Measurements from ENCODE around the gene GALNT18. TPM values are rescaled to one million over a fixed set of nuclear protein-coding genes. Genes with fewer than 3 reads are reported as not detected.

GALNT18 gene
- total and polyA plus RNA-seq, 2 of the 4 experiments (the other 2 are of a cell fraction), result 9.5 to 11.3 TPM

DNA sequence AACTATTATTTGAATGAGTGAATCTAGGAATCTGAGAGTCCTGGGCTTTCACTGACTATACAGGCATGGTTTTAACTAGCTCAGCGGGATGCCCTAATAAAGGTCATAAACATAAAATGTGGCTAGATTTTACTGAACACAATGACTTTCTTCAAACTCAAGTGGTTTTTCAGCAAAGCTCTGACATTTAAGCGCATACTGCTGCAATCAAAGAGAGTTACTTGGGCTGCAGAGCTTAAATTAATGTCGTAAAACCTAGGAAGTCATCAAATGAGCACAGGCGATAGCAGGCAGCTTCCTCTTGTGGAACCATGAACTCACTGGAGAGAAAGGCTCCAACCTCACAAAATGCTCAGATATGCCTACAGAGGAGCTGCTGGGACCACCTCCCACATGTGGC is 275.5 kb downstream of the GALNT18 start:
- Histone ChIP-seq H2AK5ac (ENCODE audit: low read depth, low read length) (no peak overlapping the region), H3K56ac (ENCODE audit: extremely low read depth, insufficient read depth, low read length) (no peak overlapping the region), H3K4ac (ENCODE audit: low read depth, low read length) (no peak overlapping the region), H2BK20ac (ENCODE audit: low read depth, low read length) (no peak overlapping the region), H3K4me1 (ENCODE audit: control insufficient read depth, insufficient read depth, low read length) (peaks cover 14% of the 10 kb centered on the region), H2AK9ac (replicated peaks; ENCODE audit: low read depth, low read length, poor library complexity) (no peak overlapping the region), H3K36me3 (ENCODE audit: control insufficient read depth, insufficient read depth, low read length) (no peaks in the 10 kb centered on the region), H3K27ac (ENCODE audit: insufficient read depth, low read length) (no peak overlapping the region), H4K20me1 (ENCODE audit: insufficient read depth, low read length) (0 out of 2 replicates have a peak, but pooled peaks cover 4% of the 10 kb centered on the region), H2BK5ac (ENCODE audit: low read depth, low read length, poor library complexity, severe bottlenecking) (no peak overlapping the region), H4K5ac (ENCODE audit: low read depth, low read length) (no peak overlapping the region), H3K9me3 (ENCODE audit: control insufficient read depth, insufficient read depth, low read length) (no peaks in the 10 kb centered on the region; the same call in 1 of the 2 replicates), H4K8ac (ENCODE audit: low read depth in 2 of 2, low read length in 2 of 2) (no peak overlapping the region), H3K9ac (ENCODE audit: low read depth, low read length) (no peak overlapping the region), H3K4me2 (ENCODE audit: low read depth, low read length) (no peak overlapping the region), H3K9me1 (ENCODE audit: insufficient read depth, low read length) (peaks cover 7% of the 10 kb centered on the region; the same call in 1 of the 2 replicates), H3K4me3 (ENCODE audit: insufficient read depth, low read depth, low read length) (no peak overlapping the region), H2AFZ (replicated peaks; ENCODE audit: low read length, poor library complexity) (no peak overlapping the region), H2BK120ac (ENCODE audit: low read depth, low read length) (no peak overlapping the region), H3K79me1 (ENCODE audit: low read depth in 1 of 2, low read length in 2 of 2) (no peaks in the 10 kb centered on the region), H4K91ac (ENCODE audit: insufficient read depth, low read depth, low read length) (no peak overlapping the region), H3K23ac (ENCODE audit: low read depth, low read length) (no peak overlapping the region), H3K18ac (ENCODE audit: low read depth, low read length) (no peak overlapping the region), H2BK15ac (ENCODE audit: low read depth, low read length) (no peak overlapping the region), H3K14ac (replicated peaks; ENCODE audit: low read depth, low read length) (no peak overlapping the region), H3K27me3 (ENCODE audit: control insufficient read depth, insufficient read depth, low read length) (peaks cover 39% of the 10 kb centered on the region)
- ChIA-PET CTCF (interaction anchor here (0.7 kb wide), 1 partner anchor 16 kb away, joined by 3 read pairs; no protein-coding TSS in a partner anchor), POLR2A (ENCODE audit: unreplicated experiment) (no interaction called here)
- in situ Hi-C loops (cut with MboI; ENCODE audit: low sequenced_read_pairs) (no loop called here), dilution Hi-C loops (cut with HindIII; ENCODE audit: low sequenced_read_pairs, unreplicated experiment) (no loop called here), intact Hi-C loops (cut with micrococcal nuclease) (no loop called here)
- DNase-seq (no peak), ATAC-seq (ENCODE audit: low read depth) (no peak)
- BruUV-seq (replicated peaks), result no TSS peak
- whole genome bisulfite sequencing, 2 experiments (ENCODE audit: extremely low coverage in 2 of 2, insufficient read length in 1 of 2), result 92% methylated on average over 2 of the region's 4 CpGs; no CpG with 5 or more reads in 1 of the 2 experiments
- TF ChIP-seq FOS (IDR thresholded peaks at IDR 0.05; ENCODE audit: low read depth, low read length), result no peak
- TF ChIP-seq ELK1 (IDR thresholded peaks at IDR 0.05; ENCODE audit: borderline replicate concordance, low read depth, low read length), result no peak
- no peak for TF ChIP-seq MAZ (IDR thresholded peaks at IDR 0.05; ENCODE audit: borderline replicate concordance, low read depth, low read length)
- TF ChIP-seq CTCF (conservative IDR thresholded peaks at IDR 0.05; ENCODE audit: low read depth, low read length), result no peak
- TF ChIP-seq MAFK (IDR thresholded peaks at IDR 0.05; ENCODE audit: low read depth, low read length), result no peak
- no peak for TF ChIP-seq MXI1 (IDR thresholded peaks at IDR 0.05; ENCODE audit: borderline replicate concordance, low read depth, low read length)
- no peak for TF ChIP-seq SMC3 (IDR thresholded peaks at IDR 0.05; ENCODE audit: low read depth, low read length)
- no peak for TF ChIP-seq CEBPB (IDR thresholded peaks at IDR 0.05; ENCODE audit: low read depth, low read length)
- no peak for TF ChIP-seq RFX5 (IDR thresholded peaks at IDR 0.05; ENCODE audit: low read depth, low read length)

All from IMR-90 (cell line).